Cardiac muscle cell (in vitro differentiated cells and primary cell): ENCODE measurements around the gene MRPS27. TPM values are rescaled to one million over a fixed set of nuclear protein-coding genes. Genes with fewer than 3 reads are reported as not detected.

Source experiments
- DNase-seq, 2 donors: peaks; one replicate each; pipeline versions ENCODE4 v3.0.0 to v3.0.0-alpha.2; 2010 to 2017; ENCODE audit warnings: low read depth in 1 of 2, low spot score in 1 of 2
- H3K27ac ChIP-seq: fragments of 200-600 bp; sonication (generic); 2 replicates; pipeline ENCODE4 v1.5.1; 2016
- H3K27me3 ChIP-seq: fragments of 200-600 bp; sonication (generic); 2 replicates; pipeline ENCODE4 v1.6.0; 2016; ENCODE audit warnings: control low read depth
- H3K36me3 ChIP-seq: fragments of 200-600 bp; sonication (generic); 2 replicates; pipeline ENCODE4 v1.5.1; 2016; ENCODE audit warnings: control low read depth
- H3K4me1 ChIP-seq: fragments of 200-600 bp; sonication (generic); 2 replicates; pipeline ENCODE4 v1.8.1; 2017; ENCODE audit warnings: low read depth, mild to moderate bottlenecking, mixed run types
- H3K4me3 ChIP-seq: fragments of 200-600 bp; sonication (generic); 2 replicates; pipeline ENCODE4 v1.5.1; 2016; ENCODE audit warnings: mild to moderate bottlenecking
- H3K9me3 ChIP-seq: fragments of 200-600 bp; sonication (generic); 2 replicates; pipeline ENCODE4 v1.5.1; 2017; ENCODE audit warnings: low read depth, mild to moderate bottlenecking, control low read depth
- CTCF ChIP-seq: IDR thresholded peaks from 2 replicates; pipeline ENCODE4 v1.5.1; 2012; ENCODE audit warnings: low read depth, mild to moderate bottlenecking, low read length
- polyA plus RNA-seq: library from polyadenylated mRNA; unstranded; fragments of >200 nt; fragmentation: Nextera tagmentation; extraction: Ambion mirVana; gene quantifications from 2 replicates; pipeline ENCODE4 v1.2.1, GENCODE V29; 2016
- total RNA-seq: library from RNA; depleted of rRNA; stranded (reverse); fragments of >200 nt; gene quantifications from 2 replicates; pipeline ENCODE4 v1.2.3, GENCODE V29; 2016

Gene MRPS27
- total and polyA plus RNA-seq, 2 experiments from 2014 or later = 58.1 to 64.1 TPM

- no peak overlapping the region for H3K27ac ChIP-seq
- no peak for DNase-seq
- H3K27me3 ChIP-seq = no peaks in the 10 kb centered on the region
- no peak for TF ChIP-seq CTCF
- H3K36me3 ChIP-seq = peaks cover 4% of the 10 kb centered on the region
- peaks cover 3% of the 10 kb centered on the region for H3K4me1 ChIP-seq
- H3K9me3 ChIP-seq = no peaks in the 10 kb centered on the region
- H3K4me3 ChIP-seq = no peak overlapping the region
Measured at GRCh38 chr5:72237879-72238278, 82.2 kb downstream of the MRPS27 start.

DNA sequence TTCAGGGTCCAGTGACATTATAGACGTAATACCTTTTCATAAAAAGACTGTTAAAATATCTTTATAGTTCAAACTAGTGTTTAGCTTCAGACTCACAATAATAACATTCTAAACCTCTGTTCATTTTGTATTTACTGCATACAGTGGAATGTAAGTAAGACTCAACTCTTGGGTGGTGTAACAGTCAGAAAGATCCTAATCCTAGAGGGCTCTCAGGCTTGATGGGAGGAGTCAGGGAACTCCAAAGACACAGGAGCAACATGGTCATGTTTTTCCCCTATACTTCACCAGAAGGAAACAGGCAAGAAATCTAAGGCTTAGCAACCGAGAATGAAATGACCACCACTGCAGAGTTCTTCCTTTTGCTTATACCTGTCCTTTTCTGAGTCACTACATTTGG, 82.6 kb downstream of the MRPS27 start:
- Histone ChIP-seq H3K36me3 (peaks cover 4% of the 10 kb centered on the region), H3K27ac (no peak overlapping the region), H3K9me3 (no peaks in the 10 kb centered on the region), H3K4me3 (no peak overlapping the region), H3K27me3 (no peaks in the 10 kb centered on the region), H3K4me1 (peaks cover 3% of the 10 kb centered on the region)
- DNase-seq = no peak
- no peak for TF ChIP-seq CTCF

DNA sequence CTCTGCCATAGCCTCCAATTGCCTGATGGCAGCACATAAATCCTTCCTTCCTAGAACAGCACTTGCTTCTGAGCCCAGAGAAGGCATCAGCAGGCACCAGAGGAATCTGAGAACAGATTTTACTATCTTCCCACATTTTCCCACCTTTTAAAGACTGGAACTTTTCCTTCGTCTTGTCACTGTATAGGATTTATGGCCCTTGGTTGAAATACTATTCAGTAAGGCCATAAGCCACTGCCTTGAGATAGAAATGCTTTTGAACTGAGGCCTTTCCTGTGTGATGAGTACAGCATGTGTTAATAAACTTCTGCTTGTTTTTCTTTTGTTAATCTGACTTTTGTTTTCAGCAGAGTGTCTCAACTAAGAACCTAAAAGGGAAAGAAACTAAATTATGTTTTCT, 84.3 kb downstream of the MRPS27 start:
- H3K4me1 ChIP-seq = peaks cover 3% of the 10 kb centered on the region
- H3K4me3 ChIP-seq = no peak overlapping the region
- H3K27ac ChIP-seq = no peak overlapping the region

GRCh38 chr5:72234868-72235267, 85.2 kb downstream of the MRPS27 start:
- peaks cover 3% of the 10 kb centered on the region for H3K4me1 ChIP-seq
- H3K36me3 ChIP-seq = peaks cover 4% of the 10 kb centered on the region
- DNase-seq = no peak
- H3K4me3 ChIP-seq = no peak overlapping the region
- no peak overlapping the region for H3K27ac ChIP-seq
- H3K9me3 ChIP-seq = no peaks in the 10 kb centered on the region
- TF ChIP-seq CTCF = no peak
- no peaks in the 10 kb centered on the region for H3K27me3 ChIP-seq

More for the DNA sequence above, 84.3 kb downstream of the MRPS27 start:
- Histone ChIP-seq H3K36me3 (peaks cover 4% of the 10 kb centered on the region), H3K9me3 (no peaks in the 10 kb centered on the region), H3K27me3 (no peaks in the 10 kb centered on the region)
- no peak for TF ChIP-seq CTCF
- DNase-seq = no peak

DNA sequence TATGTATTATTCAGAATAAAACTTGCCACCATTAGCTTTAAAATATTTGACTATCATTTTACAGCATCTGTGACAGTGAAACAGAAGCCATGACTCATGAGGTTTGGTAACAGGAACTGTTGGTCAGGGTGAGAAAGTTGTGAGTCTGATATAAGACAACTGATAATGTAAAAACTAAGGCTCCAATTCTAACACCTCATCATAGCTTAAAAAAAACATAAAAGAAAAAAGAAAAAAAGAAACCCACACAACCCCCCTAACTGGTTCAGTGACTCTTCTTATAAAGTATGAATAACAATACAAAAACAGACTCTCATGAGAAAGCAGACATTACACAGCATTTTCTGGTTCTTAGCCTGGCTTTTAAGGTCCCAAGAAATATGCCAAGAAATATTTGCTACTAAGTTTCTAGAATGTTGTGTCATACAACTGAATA, 85.8 kb downstream of the MRPS27 start:
- TF ChIP-seq CTCF = no peak
- no peaks in the 10 kb centered on the region for H3K9me3 ChIP-seq
- peak in 1 of 2 donors; percentile 62 for DNase-seq
- no peaks in the 10 kb centered on the region for H3K27me3 ChIP-seq
- H3K4me3 ChIP-seq = no peak overlapping the region
- H3K36me3 ChIP-seq = peaks cover 4% of the 10 kb centered on the region
- peaks cover 5% of the 10 kb centered on the region for H3K4me1 ChIP-seq
- H3K27ac ChIP-seq = no peak overlapping the region

GRCh38 chr5:72233835-72234234, 86.2 kb downstream of the MRPS27 start:
- H3K36me3 ChIP-seq = peaks cover 4% of the 10 kb centered on the region
- no peak overlapping the region for H3K4me3 ChIP-seq
- no peak for TF ChIP-seq CTCF
- no peaks in the 10 kb centered on the region for H3K9me3 ChIP-seq
- H3K4me1 ChIP-seq = peaks cover 10% of the 10 kb centered on the region
- DNase-seq = no peak
- H3K27ac ChIP-seq = no peak overlapping the region
- H3K27me3 ChIP-seq = no peaks in the 10 kb centered on the region
